Smooth muscle cell (in vitro differentiated cells): ENCODE results near the gene SLC8A1. TPM values are rescaled to one million over a fixed set of nuclear protein-coding genes. Genes with fewer than 3 reads are reported as not detected.

Source experiments
- DNase-seq: peaks from one replicate; lab custom pipeline; 2025; ENCODE audit not compliant: unreplicated experiment; lab: John Stamatoyannopoulos, UW
- H2AFZ ChIP-seq: fragments of 200-600 bp; sonication (generic); 2 replicates; pipeline ENCODE4 v1.6.0; 2016; ENCODE audit warnings: antibody characterized with exemption, low read depth, mild to moderate bottlenecking
- H3F3A ChIP-seq: fragments of 200-600 bp; sonication (generic); 2 replicates; pipeline ENCODE4 v1.6.0; 2017; ENCODE audit warnings: antibody characterized with exemption, low read depth
- H3K27ac ChIP-seq: fragments of 200-600 bp; sonication (generic); 2 replicates; pipeline ENCODE4 v1.5.1; 2016; ENCODE audit warnings: low read depth, mild to moderate bottlenecking
- H3K27me3 ChIP-seq: fragments of 200-600 bp; sonication (generic); 2 replicates; pipeline ENCODE4 v1.6.1; 2016; ENCODE audit warnings: low read depth, mild to moderate bottlenecking
- H3K36me3 ChIP-seq: fragments of 200-600 bp; sonication (generic); 2 replicates; pipeline ENCODE4 v1.5.1; 2016; ENCODE audit warnings: low read depth
- H3K4me1 ChIP-seq: fragments of 200-600 bp; sonication (generic); 2 replicates; pipeline ENCODE4 v1.5.1; 2016; ENCODE audit warnings: low read depth
- H3K4me2 ChIP-seq: fragments of 200-600 bp; sonication (generic); 2 replicates; pipeline ENCODE4 v1.6.0; 2016; ENCODE audit warnings: mild to moderate bottlenecking
- H3K4me3 ChIP-seq: fragments of 200-600 bp; sonication (generic); 2 replicates; pipeline ENCODE4 v1.5.1; 2016; ENCODE audit warnings: mild to moderate bottlenecking
- H3K79me2 ChIP-seq: fragments of 200-600 bp; sonication (generic); 2 replicates; pipeline ENCODE4 v1.6.0; 2016; ENCODE audit warnings: low read depth, mild to moderate bottlenecking
- H3K9ac ChIP-seq: fragments of 200-600 bp; sonication (generic); 2 replicates; pipeline ENCODE4 v1.6.0; 2016; ENCODE audit warnings: low read depth
- H3K9me3 ChIP-seq: fragments of 200-600 bp; sonication (generic); replicated peaks from 2 replicates; pipeline ENCODE4 v1.5.1; 2016; ENCODE audit warnings: low read depth
- H4K20me1 ChIP-seq: fragments of 200-600 bp; sonication (generic); 2 replicates; pipeline ENCODE4 v1.6.0; 2016; ENCODE audit warnings: low read depth
- CTCF ChIP-seq: fragments of 200-600 bp; sonication (generic); IDR thresholded peaks from 2 replicates; pipeline ENCODE4 v1.5.1; 2017; ENCODE audit warnings: borderline replicate concordance, mild to moderate bottlenecking, antibody characterized with exemption; ENCODE audit not compliant: insufficient read depth, poor library complexity, severe bottlenecking
- WGBS: methylation state at CpG from one replicate; pipeline ENCODE4 v1.1.7; 2016; ENCODE audit warnings: low lambda C conversion rate; 5-methylcytosine and 5-hydroxymethylcytosine counted together
- polyA plus RNA-seq: library from polyadenylated mRNA; unstranded; fragments of >200 nt; fragmentation: Nextera tagmentation; extraction: Ambion mirVana; gene quantifications from 2 replicates; pipeline ENCODE4 v1.2.1, GENCODE V29; 2016
- total RNA-seq: library from RNA; depleted of rRNA; stranded (reverse); fragments of >200 nt; gene quantifications from 2 replicates; pipeline ENCODE4 v1.2.3, GENCODE V29; 2014

SLC8A1 gene
- total and polyA plus RNA-seq, 2 experiments from 2014 or later = 1.1 to 5.3 TPM

GRCh38 chr2:40242315-40242714, 209.6 kb downstream of the SLC8A1 start:
- Histone ChIP-seq H3F3A (no peaks in the 10 kb centered on the region), H3K27me3 (no peaks in the 10 kb centered on the region), H3K9ac (no peak overlapping the region), H3K79me2 (no peaks in the 10 kb centered on the region), H3K4me2 (no peak overlapping the region), H3K36me3 (no peaks in the 10 kb centered on the region), H3K4me1 (peaks cover 5% of the 10 kb centered on the region), H3K9me3 (no peaks in the 10 kb centered on the region), H4K20me1 (no peaks in the 10 kb centered on the region), H2AFZ (no peak overlapping the region), H3K27ac (no peak overlapping the region), H3K4me3 (no peak overlapping the region)
- WGBS = 68% methylated on average over 3 of the region's 3 CpGs
- TF ChIP-seq CTCF = no peak
- no peak for DNase-seq

GRCh38 chr2:40240070-40240469, 211.8 kb downstream of the SLC8A1 start:
- WGBS = 84% methylated on average over 5 of the region's 5 CpGs
- Histone ChIP-seq H3K27ac (no peak overlapping the region), H3F3A (no peaks in the 10 kb centered on the region), H3K36me3 (no peaks in the 10 kb centered on the region), H3K79me2 (no peaks in the 10 kb centered on the region), H3K4me2 (no peak overlapping the region), H2AFZ (no peak overlapping the region), H4K20me1 (no peaks in the 10 kb centered on the region), H3K4me3 (no peak overlapping the region), H3K27me3 (no peaks in the 10 kb centered on the region), H3K9ac (no peak overlapping the region), H3K9me3 (no peaks in the 10 kb centered on the region), H3K4me1 (peaks cover 5% of the 10 kb centered on the region)
- no peak for DNase-seq
- TF ChIP-seq CTCF = no peak

GRCh38 chr2:40230707-40231432, 221.0 kb downstream of the SLC8A1 start:
- no peaks in the 10 kb centered on the region for H3F3A ChIP-seq
- H3K79me2 ChIP-seq = no peaks in the 10 kb centered on the region
- WGBS = 63% methylated on average over 3 of the region's 3 CpGs
- TF ChIP-seq CTCF = no peak
- no peak overlapping the region for H3K9ac ChIP-seq
- no peak for DNase-seq
- H2AFZ ChIP-seq = no peak overlapping the region
- H4K20me1 ChIP-seq = no peaks in the 10 kb centered on the region
- H3K4me2 ChIP-seq = no peak overlapping the region
- no peaks in the 10 kb centered on the region for H3K4me1 ChIP-seq
- no peaks in the 10 kb centered on the region for H3K36me3 ChIP-seq
- no peak overlapping the region for H3K4me3 ChIP-seq
- H3K27me3 ChIP-seq = no peaks in the 10 kb centered on the region
- no peaks in the 10 kb centered on the region for H3K9me3 ChIP-seq
- H3K27ac ChIP-seq = no peak overlapping the region

GRCh38 chr2:40230186-40230585, 221.7 kb downstream of the SLC8A1 start:
- Histone ChIP-seq H3K4me1 (peaks cover 3% of the 10 kb centered on the region), H4K20me1 (no peaks in the 10 kb centered on the region), H3K9me3 (no peaks in the 10 kb centered on the region), H3K79me2 (no peaks in the 10 kb centered on the region), H3K27me3 (no peaks in the 10 kb centered on the region), H3K4me3 (no peak overlapping the region), H3F3A (no peaks in the 10 kb centered on the region), H2AFZ (no peak overlapping the region), H3K27ac (no peak overlapping the region), H3K36me3 (no peaks in the 10 kb centered on the region), H3K4me2 (no peak overlapping the region), H3K9ac (no peak overlapping the region)
- TF ChIP-seq CTCF = no peak
- 91% methylated on average over 1 of the region's 1 CpG for WGBS
- no peak for DNase-seq
